Gastroesophageal sphincter (tissue), 3 donors: Measurements from ENCODE around the gene COG5.

ENCODE experiments used
- POLR2A ChIP-seq, 2 donors: fragments of 450-650 bp; IDR thresholded peaks; one replicate each; pipeline ENCODE4 v1.6.1; 2017; ENCODE audit warnings: antibody characterized with exemption in 2 of 2, mild to moderate bottlenecking in 2 of 2, moderate library complexity in 1 of 2
- TF ChIP-seq, protein P1 (sequence below), 4 experiments: fragments of 200-600 bp in 2 of 4; fragments of 450-650 bp in 2 of 4; sonication (generic) in 1 of 4; IDR thresholded peaks; one replicate each; pipeline ENCODE4 v1.5.1; 2017 to 2019; ENCODE audit warnings: antibody characterized with exemption in 4 of 4, mild to moderate bottlenecking in 2 of 4, moderate library complexity in 2 of 4

DNA sequence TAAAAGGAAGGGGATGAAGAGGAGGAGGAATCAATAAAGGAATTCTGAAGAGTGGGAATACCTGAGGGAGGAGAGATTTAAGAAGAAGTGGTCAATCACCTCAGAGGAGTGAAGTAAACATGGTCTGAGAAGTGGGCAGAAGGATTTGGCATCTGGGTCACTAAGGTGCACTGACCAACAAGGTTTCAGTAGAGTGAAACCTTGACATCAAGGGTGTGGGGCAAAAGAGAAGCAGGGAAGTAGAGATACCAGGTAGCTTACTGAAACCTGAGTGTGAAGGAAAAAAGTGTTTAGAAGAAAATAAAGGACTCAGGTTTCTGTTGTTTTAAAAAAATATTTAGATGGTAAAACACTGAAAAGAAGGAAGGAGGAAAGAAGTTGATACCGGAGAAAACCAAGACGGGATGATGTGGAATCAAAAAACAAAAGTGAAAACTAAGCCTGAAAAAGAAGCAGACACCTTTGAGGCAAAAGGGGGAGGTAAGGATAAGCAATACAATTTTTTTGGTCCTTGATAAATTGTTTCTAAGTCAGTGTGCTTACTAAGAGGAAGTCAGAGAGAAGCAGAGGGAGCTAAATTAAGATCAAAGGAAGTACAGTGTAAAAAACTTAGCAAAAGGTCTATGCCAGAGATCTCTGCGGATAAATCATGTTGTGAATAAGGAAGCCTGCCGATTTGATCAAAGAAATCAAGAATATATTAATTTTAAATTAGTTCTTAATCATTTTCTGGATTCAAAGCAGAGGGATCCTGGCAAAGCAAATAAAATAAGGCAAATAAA, 231.0 kb downstream of the COG5 start:
- TF ChIP-seq, protein P1, sequence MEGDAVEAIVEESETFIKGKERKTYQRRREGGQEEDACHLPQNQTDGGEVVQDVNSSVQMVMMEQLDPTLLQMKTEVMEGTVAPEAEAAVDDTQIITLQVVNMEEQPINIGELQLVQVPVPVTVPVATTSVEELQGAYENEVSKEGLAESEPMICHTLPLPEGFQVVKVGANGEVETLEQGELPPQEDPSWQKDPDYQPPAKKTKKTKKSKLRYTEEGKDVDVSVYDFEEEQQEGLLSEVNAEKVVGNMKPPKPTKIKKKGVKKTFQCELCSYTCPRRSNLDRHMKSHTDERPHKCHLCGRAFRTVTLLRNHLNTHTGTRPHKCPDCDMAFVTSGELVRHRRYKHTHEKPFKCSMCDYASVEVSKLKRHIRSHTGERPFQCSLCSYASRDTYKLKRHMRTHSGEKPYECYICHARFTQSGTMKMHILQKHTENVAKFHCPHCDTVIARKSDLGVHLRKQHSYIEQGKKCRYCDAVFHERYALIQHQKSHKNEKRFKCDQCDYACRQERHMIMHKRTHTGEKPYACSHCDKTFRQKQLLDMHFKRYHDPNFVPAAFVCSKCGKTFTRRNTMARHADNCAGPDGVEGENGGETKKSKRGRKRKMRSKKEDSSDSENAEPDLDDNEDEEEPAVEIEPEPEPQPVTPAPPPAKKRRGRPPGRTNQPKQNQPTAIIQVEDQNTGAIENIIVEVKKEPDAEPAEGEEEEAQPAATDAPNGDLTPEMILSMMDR (IDR thresholded peaks at IDR 0.05) = no peak
- no peak for TF ChIP-seq POLR2A (IDR thresholded peaks at IDR 0.05)
